Measurements from ENCODE around the gene ZC3H4. TPM values are rescaled to one million over a fixed set of nuclear protein-coding genes. Genes with fewer than 3 reads are reported as not detected.

ZC3H4 gene
- total and polyA plus RNA-seq, 2 donors (not counting 3 experiments of a cell fraction or from before 2014, with no cell fraction given) = 6.2 to 63.9 TPM

GRCh38 chr19:47145639-47146486 lies 32.3 kb upstream of the ZC3H4 start:
- H3K36me3 ChIP-seq (ENCODE audit: control insufficient read depth in 2 of 2, extremely low read depth in 1 of 2, insufficient read depth in 2 of 2, low read length in 2 of 2) = peaks cover 22 to 36% of the 10 kb centered on the region in 2 experiments
- intact Hi-C loops (cut with micrococcal nuclease) (no loop called here), dilution Hi-C loops (cut with MboI; ENCODE audit: extremely low pct_ligation_motif_present, low sequenced_read_pairs) (no loop called here)
- no peaks in the 10 kb centered on the region for H3K9me3 ChIP-seq (replicated peaks; ENCODE audit: control insufficient read depth, insufficient read depth, low read length)
- DNase-seq (ENCODE audit: low read depth, low spot score) = no peak
- no peaks in the 10 kb centered on the region for H3K9me1 ChIP-seq (replicated peaks; ENCODE audit: control insufficient read depth, extremely low read depth, insufficient read depth, low read length)
- no peak overlapping the region for H3K9ac ChIP-seq (replicated peaks; ENCODE audit: extremely low read depth, insufficient read depth, low read length)
- H3K4me1 ChIP-seq (ENCODE audit: control insufficient read depth, extremely low read depth, insufficient read depth, low read length) = no peaks in the 10 kb centered on the region
- no peak overlapping the region for H3K27ac ChIP-seq (ENCODE audit: insufficient read depth, low read depth, low read length)
- H3K4me3 ChIP-seq (replicated peaks in 1 of 3; ENCODE audit: insufficient read depth in 1 of 3, low read depth in 1 of 3, low read length in 3 of 3) = no peak overlapping the region
- TF ChIP-seq CTCF (IDR thresholded peaks at IDR 0.05; ENCODE audit: extremely low read depth in 1 of 2, insufficient read depth in 1 of 2, low read depth in 1 of 2, low read length in 2 of 2) (no peak), POLR2A (IDR thresholded peaks at IDR 0.05; ENCODE audit: low read depth, low read length) (no peak), JUN (IDR thresholded peaks at IDR 0.05; ENCODE audit: borderline replicate concordance, insufficient read depth, insufficient read length, low read depth) (no peak), MAX (IDR thresholded peaks at IDR 0.05; ENCODE audit: insufficient read depth, insufficient read length) (no peak), GATA2 (IDR thresholded peaks at IDR 0.05; ENCODE audit: insufficient read depth, insufficient read length, low read depth, low read length) (no peak), FOS (IDR thresholded peaks at IDR 0.05; ENCODE audit: borderline replicate concordance, insufficient read depth, low read length) (no peak)
- H3K27me3 ChIP-seq (ENCODE audit: control insufficient read depth in 2 of 2, insufficient read depth in 2 of 2, low read length in 2 of 2) = no peaks in the 10 kb centered on the region
- no peak overlapping the region for H3K4me2 ChIP-seq (ENCODE audit: insufficient read depth, low read length)
- H2AFZ ChIP-seq (ENCODE audit: low read depth, low read length) = no peak overlapping the region
- peaks cover 80% of the 10 kb centered on the region for H3K79me2 ChIP-seq (ENCODE audit: control insufficient read depth, insufficient read depth, low read length)
- H4K20me1 ChIP-seq (replicated peaks; ENCODE audit: control insufficient read depth, extremely low read depth, insufficient read depth, low read length) = peaks cover 5% of the 10 kb centered on the region
- FAIRE-seq = no peak
- ChIA-PET POLR2A (interaction anchor here (1.7 kb wide), 1 partner anchor 98 kb away, joined by 11 read pairs; no protein-coding TSS in a partner anchor), CTCF (interaction anchor here (0.9 to 7.2 kb wide), 5 partner anchors 14 to 109 kb away, joined by 3 to 223 read pairs (median 4); no protein-coding TSS in a partner anchor)
- no TSS peak for BruUV-seq (replicated peaks)
